Cardiac septum (tissue), 1 donor: ENCODE measurements around the gene MYCT1. TPM values are rescaled to one million over a fixed set of nuclear protein-coding genes. Genes with fewer than 3 reads are reported as not detected.

Experiments
- total RNA-seq: library from RNA; stranded (reverse); fragmentation: NEBNext Ultra II Directional; extraction: Animal tissue kit (Norgen Biotek cat#: 25700); gene quantifications from one replicate; pipeline ENCODE4 v1.2.1, GENCODE V29; 2021
- donor health status: DM: no; HTN: no; CAD: no.

Gene MYCT1
- total RNA-seq, 1 donor from 2014 or later: 9.6 TPM

Other genes starting within 250 kb of the MYCT1 start
- 103 TPM for gene SYNE1, start 60.5 kb upstream of the MYCT1 start, total RNA-seq
- 0.67 TPM for gene VIP, start 52.9 kb downstream of the MYCT1 start, total RNA-seq